Mesendoderm (in vitro differentiated cells): ENCODE data around the gene IL1RN.

ENCODE experiments used
- DNase-seq: peaks from one replicate; pipeline ENCODE4 v3.0.0; 2013
- H2AK5ac ChIP-seq: 2 replicates; pipeline ENCODE4 v1.6.1; 2013; ENCODE audit warnings: low read length, inconsistent platforms
- H2BK120ac ChIP-seq: 2 replicates; pipeline ENCODE4 v1.6.1; 2013; ENCODE audit warnings: low read depth, mild to moderate bottlenecking, low read length, moderate library complexity, mixed read lengths
- H2BK15ac ChIP-seq: replicated peaks from 2 replicates; pipeline ENCODE4 v1.6.1; 2013; ENCODE audit warnings: low read depth, mild to moderate bottlenecking, moderate library complexity
- H2BK5ac ChIP-seq: 2 replicates; pipeline ENCODE4 v1.6.1; 2013; ENCODE audit warnings: low read length, inconsistent platforms
- H3K18ac ChIP-seq: 2 replicates; pipeline ENCODE4 v1.6.1; 2013; ENCODE audit warnings: mild to moderate bottlenecking, low read length, mixed read lengths
- H3K23ac ChIP-seq: one replicate; pipeline ENCODE4 v1.6.1; 2013; ENCODE audit warnings: low read length
- H3K27ac ChIP-seq: 2 replicates; pipeline ENCODE4 v1.5.1; 2013; ENCODE audit warnings: low read depth, mild to moderate bottlenecking, inconsistent platforms, low read length, moderate library complexity
- H3K27me3 ChIP-seq: 2 replicates; pipeline ENCODE4 v1.6.1; 2013; ENCODE audit warnings: low read length, control low read depth, mild to moderate bottlenecking, inconsistent platforms; ENCODE audit not compliant: insufficient read depth, poor library complexity
- H3K36me3 ChIP-seq: 2 replicates; pipeline ENCODE4 v1.6.1; 2013; ENCODE audit warnings: low read length, inconsistent platforms; ENCODE audit not compliant: control insufficient read depth, insufficient read depth
- H3K4ac ChIP-seq: one replicate; pipeline ENCODE4 v1.6.1; 2013; ENCODE audit warnings: low read depth, mild to moderate bottlenecking, low read length, moderate library complexity
- H3K4me1 ChIP-seq: 2 replicates; pipeline ENCODE4 v1.6.1; 2013; ENCODE audit warnings: low read depth, low read length, inconsistent platforms; ENCODE audit not compliant: control insufficient read depth
- H3K4me2 ChIP-seq: 2 replicates; pipeline ENCODE4 v1.6.1; 2013; ENCODE audit warnings: low read length
- H3K4me3 ChIP-seq: 2 replicates; pipeline ENCODE4 v1.5.1; 2013; ENCODE audit warnings: mild to moderate bottlenecking, low read length
- H3K56ac ChIP-seq: one replicate; pipeline ENCODE4 v1.6.1; 2013; ENCODE audit warnings: low read length
- H3K79me1 ChIP-seq: 2 replicates; pipeline ENCODE4 v1.6.1; 2013; ENCODE audit warnings: low read length, inconsistent platforms
- H3K79me2 ChIP-seq: 2 replicates; pipeline ENCODE4 v1.6.1; 2013; ENCODE audit warnings: mild to moderate bottlenecking, low read length; ENCODE audit not compliant: control insufficient read depth, insufficient read depth
- H3K9ac ChIP-seq: 2 replicates; pipeline ENCODE4 v1.6.1; 2013; ENCODE audit warnings: low read length, inconsistent platforms
- H4K5ac ChIP-seq: one replicate; pipeline ENCODE4 v1.6.1; 2013; ENCODE audit warnings: low read length
- H4K8ac ChIP-seq: one replicate; pipeline ENCODE4 v1.6.1; 2013; ENCODE audit warnings: low read depth, mild to moderate bottlenecking, control low read depth, low read length, moderate library complexity
- WGBS: extraction: QIAGEN DNeasy Blood & Tissue Kit; methylation state at CpG from one replicate; pipeline ENCODE4 v1.1.7; 2013; ENCODE audit warnings: low lambda C conversion rate, missing lambda C conversion rate; ENCODE audit not compliant: insufficient coverage; ENCODE audit errors: extremely low coverage; 5-methylcytosine and 5-hydroxymethylcytosine counted together

IL1RN gene

GRCh38 chr2:113178069-113178746 lies 50.8 kb downstream of the IL1RN start:
- Histone ChIP-seq H3K9ac (no peak overlapping the region), H3K79me2 (no peaks in the 10 kb centered on the region), H2BK120ac (no peak overlapping the region), H3K79me1 (no peaks in the 10 kb centered on the region), H3K4ac (no peak overlapping the region), H3K23ac (no peak overlapping the region), H2BK5ac (no peak overlapping the region), H3K4me3 (no peak overlapping the region), H4K5ac (no peak overlapping the region), H3K27me3 (no peaks in the 10 kb centered on the region), H2BK15ac (no peak overlapping the region), H3K56ac (no peak overlapping the region), H3K18ac (no peak overlapping the region), H3K4me1 (peaks cover 6% of the 10 kb centered on the region), H3K27ac (no peak overlapping the region), H4K8ac (no peak overlapping the region), H2AK5ac (no peak overlapping the region), H3K36me3 (no peaks in the 10 kb centered on the region), H3K4me2 (no peak overlapping the region)
- no CpG with 5 or more reads among the region's 11 CpGs for WGBS
- no peak for DNase-seq

GRCh38 chr2:113178891-113179290 lies 51.5 kb downstream of the IL1RN start:
- H3K27ac ChIP-seq, result no peak overlapping the region
- H3K4me2 ChIP-seq, result no peak overlapping the region
- H3K36me3 ChIP-seq, result no peaks in the 10 kb centered on the region
- no peak for DNase-seq
- peaks cover 5% of the 10 kb centered on the region for H3K4me1 ChIP-seq
- no peak overlapping the region for H4K8ac ChIP-seq
- H3K4me3 ChIP-seq, result no peak overlapping the region
- no peak overlapping the region for H2BK5ac ChIP-seq
- no CpG with 5 or more reads among the region's 4 CpGs for WGBS
- H3K9ac ChIP-seq, result no peak overlapping the region
- H2BK120ac ChIP-seq, result no peak overlapping the region
- no peak overlapping the region for H3K23ac ChIP-seq
- H3K4ac ChIP-seq, result no peak overlapping the region
- no peak overlapping the region for H3K56ac ChIP-seq
- H3K79me1 ChIP-seq, result no peaks in the 10 kb centered on the region
- no peaks in the 10 kb centered on the region for H3K79me2 ChIP-seq
- H2BK15ac ChIP-seq, result no peak overlapping the region
- H2AK5ac ChIP-seq, result no peak overlapping the region
- no peak overlapping the region for H4K5ac ChIP-seq
- H3K18ac ChIP-seq, result no peak overlapping the region
- H3K27me3 ChIP-seq, result no peaks in the 10 kb centered on the region

- no peak overlapping the region for H3K9ac ChIP-seq
- H2BK120ac ChIP-seq, result no peak overlapping the region
- no peak overlapping the region for H2BK5ac ChIP-seq
- H3K4me2 ChIP-seq, result no peak overlapping the region
- no peak overlapping the region for H3K4ac ChIP-seq
- no peak for DNase-seq
- H3K36me3 ChIP-seq, result no peaks in the 10 kb centered on the region
- no peak overlapping the region for H3K56ac ChIP-seq
- no peak overlapping the region for H3K23ac ChIP-seq
- H2BK15ac ChIP-seq, result no peak overlapping the region
- no peak overlapping the region for H3K4me3 ChIP-seq
- H4K8ac ChIP-seq, result no peak overlapping the region
- no CpG with 5 or more reads among the region's 8 CpGs for WGBS
- H3K4me1 ChIP-seq, result no peaks in the 10 kb centered on the region
- H3K27ac ChIP-seq, result no peak overlapping the region
- no peaks in the 10 kb centered on the region for H3K79me1 ChIP-seq
- H3K79me2 ChIP-seq, result no peaks in the 10 kb centered on the region
- no peaks in the 10 kb centered on the region for H3K27me3 ChIP-seq
- H2AK5ac ChIP-seq, result no peak overlapping the region
- no peak overlapping the region for H4K5ac ChIP-seq
- H3K18ac ChIP-seq, result no peak overlapping the region
Observed at GRCh38 chr2:113179446-113180045, 52.1 kb downstream of the IL1RN start.

- no peak overlapping the region for H3K27ac ChIP-seq
- no peak overlapping the region for H2AK5ac ChIP-seq
- no peak overlapping the region for H3K4me2 ChIP-seq
- H3K56ac ChIP-seq, result no peak overlapping the region
- no peak overlapping the region for H2BK15ac ChIP-seq
- H3K4ac ChIP-seq, result no peak overlapping the region
- H3K9ac ChIP-seq, result no peak overlapping the region
- H4K8ac ChIP-seq, result no peak overlapping the region
- H2BK120ac ChIP-seq, result no peak overlapping the region
- H3K4me1 ChIP-seq, result no peaks in the 10 kb centered on the region
- WGBS, result no CpG with 5 or more reads among the region's 17 CpGs
- H3K36me3 ChIP-seq, result no peaks in the 10 kb centered on the region
- H3K23ac ChIP-seq, result no peak overlapping the region
- H3K79me1 ChIP-seq, result no peaks in the 10 kb centered on the region
- no peak for DNase-seq
- no peak overlapping the region for H3K18ac ChIP-seq
- H3K4me3 ChIP-seq, result no peak overlapping the region
- no peaks in the 10 kb centered on the region for H3K27me3 ChIP-seq
- no peak overlapping the region for H4K5ac ChIP-seq
- no peak overlapping the region for H2BK5ac ChIP-seq
- H3K79me2 ChIP-seq, result no peaks in the 10 kb centered on the region
Observed at GRCh38 chr2:113180131-113180946, 52.9 kb downstream of the IL1RN start.

GRCh38 chr2:113181258-113182051 lies 54.1 kb downstream of the IL1RN start:
- Histone ChIP-seq H3K18ac (no peak overlapping the region), H3K4me2 (no peak overlapping the region), H2BK120ac (no peak overlapping the region), H2BK15ac (no peak overlapping the region), H3K4ac (no peak overlapping the region), H4K5ac (no peak overlapping the region), H3K27me3 (no peaks in the 10 kb centered on the region), H3K4me1 (no peaks in the 10 kb centered on the region), H2BK5ac (no peak overlapping the region), H3K23ac (no peak overlapping the region), H3K56ac (no peak overlapping the region), H2AK5ac (no peak overlapping the region), H3K79me2 (no peaks in the 10 kb centered on the region), H3K27ac (no peak overlapping the region), H3K36me3 (no peaks in the 10 kb centered on the region), H4K8ac (no peak overlapping the region), H3K4me3 (no peak overlapping the region), H3K79me1 (no peaks in the 10 kb centered on the region), H3K9ac (no peak overlapping the region)
- WGBS, result no CpG with 5 or more reads among the region's 8 CpGs
- DNase-seq, result no peak
